SK-N-SH (cell line): ENCODE results near the gene CELF2. TPM values are rescaled to one million over a fixed set of nuclear protein-coding genes. Genes with fewer than 3 reads are reported as not detected.

Source experiments
- CTCF ChIA-PET: fragments of 300-600, 350-600 bp; formaldehyde crosslinking; extraction: SDS; loops from one replicate; lab custom pipeline; 2021; lab: Yijun Ruan, JAX
- POLR2A ChIA-PET: fragments of 350-600 bp; sonication (Branson Sonifier 250); formaldehyde crosslinking; extraction: SDS; loops from one replicate; lab custom pipeline; 2020; ENCODE audit warnings: antibody characterized with exemption, inconsistent platforms; lab: Yijun Ruan, JAX
- DNase-seq: peaks from one replicate; pipeline ENCODE4 v3.0.0; 2012
- H2AFZ ChIP-seq: fragments of 200-600 bp; sonication (generic); 2 replicates; pipeline ENCODE4 v1.8.1; 2016; ENCODE audit warnings: antibody characterized with exemption, mild to moderate bottlenecking, low read depth
- H3F3A ChIP-seq: fragments of 200-600 bp; sonication (generic); replicated peaks from 2 replicates; pipeline ENCODE3; 2016; ENCODE audit warnings: antibody characterized with exemption, mild to moderate bottlenecking; ENCODE audit not compliant: insufficient read depth
- H3K27ac ChIP-seq, 2 experiments: fragments of 200-500 bp in 1 of 2; fragments of 200-600 bp in 1 of 2; sonication (Bioruptor generic) in 1 of 2; sonication (generic), shearing (Covaris generic) in 1 of 2; 2 replicates each; pipeline versions ENCODE4 v1.5.1 to v1.6.1; 2014 to 2016; ENCODE audit warnings: low read depth in 2 of 2, inconsistent platforms in 1 of 2, low read length in 1 of 2, mild to moderate bottlenecking in 1 of 2, mixed read lengths in 1 of 2
- H3K27me3 ChIP-seq: fragments of 200-600 bp; sonication (generic), shearing (Covaris generic); 2 replicates; pipeline ENCODE4 v1.6.1; 2016; ENCODE audit warnings: mixed run types; ENCODE audit not compliant: insufficient read depth
- H3K36me3 ChIP-seq, 2 experiments: fragments of 200-500 bp in 1 of 2; fragments of 200-600 bp in 1 of 2; sonication (Bioruptor generic) in 1 of 2; sonication (generic) in 1 of 2; replicated peaks in 1 of 2; 2 replicates each; pipeline versions ENCODE3 to v1.5.1; 2014 to 2016; ENCODE audit warnings: low read length in 1 of 2, mild to moderate bottlenecking in 1 of 2; ENCODE audit not compliant: insufficient read depth in 2 of 2, control insufficient read depth in 1 of 2
- H3K4me1 ChIP-seq, 2 experiments: fragments of 200-500 bp in 1 of 2; fragments of 200-600 bp in 1 of 2; sonication (Bioruptor generic) in 1 of 2; sonication (generic), shearing (Covaris generic) in 1 of 2; 2 replicates each; pipeline versions ENCODE4 v1.5.1 to v1.6.1; 2014 to 2016; ENCODE audit warnings: low read depth in 1 of 2, low read length in 1 of 2, mixed run types in 1 of 2; ENCODE audit not compliant: insufficient read depth in 2 of 2, control insufficient read depth in 1 of 2
- H3K4me2 ChIP-seq: fragments of 200-600 bp; sonication (generic), shearing (Covaris generic); 2 replicates; pipeline ENCODE4 v1.6.1; 2017; ENCODE audit warnings: mixed run types
- H3K4me3 ChIP-seq, 2 experiments: fragments of 200-500 bp in 1 of 2; fragments of 200-600 bp in 1 of 2; sonication (Bioruptor generic) in 1 of 2; sonication (generic), shearing (Covaris generic) in 1 of 2; 2 replicates each; pipeline versions ENCODE4 v1.5.1 to v1.8.1; 2014 to 2016; ENCODE audit warnings: low read depth in 2 of 2, inconsistent platforms in 1 of 2, low read length in 1 of 2, mild to moderate bottlenecking in 1 of 2, mixed read lengths in 1 of 2, moderate library complexity in 1 of 2
- H3K79me2 ChIP-seq: fragments of 200-600 bp; sonication (generic); 2 replicates; pipeline ENCODE4 v1.8.1; 2017; ENCODE audit warnings: mild to moderate bottlenecking; ENCODE audit not compliant: insufficient read depth
- H3K9ac ChIP-seq: fragments of 200-600 bp; sonication (generic); 2 replicates; pipeline ENCODE4 v1.6.1; 2017; ENCODE audit warnings: mixed run types
- H3K9me2 ChIP-seq: fragments of 200-600 bp; sonication (generic); 2 replicates; pipeline ENCODE4 v1.6.1; 2017; ENCODE audit warnings: mixed run types
- H3K9me3 ChIP-seq: fragments of 200-600 bp; sonication (generic); 2 replicates; pipeline ENCODE4 v1.6.1; 2017; ENCODE audit warnings: mixed run types, mild to moderate bottlenecking, moderate library complexity
- H4K20me1 ChIP-seq: fragments of 200-600 bp; sonication (generic); 2 replicates; pipeline ENCODE4 v1.6.1; 2017; ENCODE audit warnings: mild to moderate bottlenecking, mixed run types; ENCODE audit not compliant: insufficient read depth
- FOSL2 ChIP-seq: IDR thresholded peaks from 2 replicates; pipeline ENCODE4 v1.4.0; 2012; ENCODE audit warnings: low read depth, mild to moderate bottlenecking, moderate library complexity, borderline replicate concordance
- FOXJ3 ChIP-seq: sonication (generic); formaldehyde crosslinking; IDR thresholded peaks from 2 replicates; pipeline ENCODE4 v1.5.1; 2020; ENCODE audit warnings: mild to moderate bottlenecking, missing genetic modification reagents
- IRF3 ChIP-seq: fragments of 150-350 bp; IDR thresholded peaks from 2 replicates; pipeline ENCODE4 v1.6.1; 2016; ENCODE audit warnings: mild to moderate bottlenecking, low read depth, low read length
- MEF2A ChIP-seq: IDR thresholded peaks from 2 replicates; pipeline ENCODE4 v1.4.0; 2012; ENCODE audit warnings: low read depth, borderline replicate concordance
- MXI1 ChIP-seq: IDR thresholded peaks from 2 replicates; pipeline ENCODE4 v1.6.1; 2012; ENCODE audit warnings: mild to moderate bottlenecking, low read depth, low read length, improper control_type of control experiment
- PBX3 ChIP-seq: IDR thresholded peaks from 2 replicates; pipeline ENCODE4; 2012
- RAD21 ChIP-seq: IDR thresholded peaks from 2 replicates; pipeline ENCODE4 v1.6.1; 2012; ENCODE audit warnings: mild to moderate bottlenecking, low read length
- RFX5 ChIP-seq: IDR thresholded peaks from 2 replicates; pipeline ENCODE4 v1.6.1; 2012; ENCODE audit warnings: mild to moderate bottlenecking, improper control_type of control experiment, low read length
- RXRA ChIP-seq: IDR thresholded peaks from 2 replicates; pipeline ENCODE4 v1.4.0; 2012; ENCODE audit warnings: low read depth, mild to moderate bottlenecking, borderline replicate concordance
- TCF12 ChIP-seq: IDR thresholded peaks from 2 replicates; pipeline ENCODE4 v1.4.0; 2012
- WGBS: methylation state at CpG from one replicate; pipeline ENCODE4 v1.1.6; 2017; ENCODE audit warnings: low lambda C conversion rate; 5-methylcytosine and 5-hydroxymethylcytosine counted together
- polyA plus RNA-seq, 3 experiments: library from polyadenylated mRNA; depleted of rRNA; stranded (reverse); fragments of >200 nt; gene quantifications; 2 replicates each; pipeline ENCODE4 v1.2.3, GENCODE V29; 2012
- TF ChIP-seq, protein P1 (sequence below): IDR thresholded peaks from 2 replicates; pipeline ENCODE4 v1.6.1; 2012; ENCODE audit warnings: mild to moderate bottlenecking, low read depth, low read length, moderate library complexity

Gene CELF2
- polyA plus RNA-seq, 1 of the 3 experiments (the other 2 are of a cell fraction) = 0.03 TPM

GRCh38 chr10:11004144-11005077, 13.3 kb upstream of the CELF2 start:
- Histone ChIP-seq H3K9ac (no peak overlapping the region), H3K27me3 (no peaks in the 10 kb centered on the region), H3K9me2 (no peaks in the 10 kb centered on the region), H3K4me2 (no peak overlapping the region), H3K9me3 (no peaks in the 10 kb centered on the region), H3K79me2 (no peaks in the 10 kb centered on the region), H3K4me3 (no peak overlapping the region)
- 50% methylated on average over 15 of the region's 15 CpGs for WGBS
- no peak for TF ChIP-seq RFX5
- TF ChIP-seq TCF12 = no peak
- TF ChIP-seq, protein P1, sequence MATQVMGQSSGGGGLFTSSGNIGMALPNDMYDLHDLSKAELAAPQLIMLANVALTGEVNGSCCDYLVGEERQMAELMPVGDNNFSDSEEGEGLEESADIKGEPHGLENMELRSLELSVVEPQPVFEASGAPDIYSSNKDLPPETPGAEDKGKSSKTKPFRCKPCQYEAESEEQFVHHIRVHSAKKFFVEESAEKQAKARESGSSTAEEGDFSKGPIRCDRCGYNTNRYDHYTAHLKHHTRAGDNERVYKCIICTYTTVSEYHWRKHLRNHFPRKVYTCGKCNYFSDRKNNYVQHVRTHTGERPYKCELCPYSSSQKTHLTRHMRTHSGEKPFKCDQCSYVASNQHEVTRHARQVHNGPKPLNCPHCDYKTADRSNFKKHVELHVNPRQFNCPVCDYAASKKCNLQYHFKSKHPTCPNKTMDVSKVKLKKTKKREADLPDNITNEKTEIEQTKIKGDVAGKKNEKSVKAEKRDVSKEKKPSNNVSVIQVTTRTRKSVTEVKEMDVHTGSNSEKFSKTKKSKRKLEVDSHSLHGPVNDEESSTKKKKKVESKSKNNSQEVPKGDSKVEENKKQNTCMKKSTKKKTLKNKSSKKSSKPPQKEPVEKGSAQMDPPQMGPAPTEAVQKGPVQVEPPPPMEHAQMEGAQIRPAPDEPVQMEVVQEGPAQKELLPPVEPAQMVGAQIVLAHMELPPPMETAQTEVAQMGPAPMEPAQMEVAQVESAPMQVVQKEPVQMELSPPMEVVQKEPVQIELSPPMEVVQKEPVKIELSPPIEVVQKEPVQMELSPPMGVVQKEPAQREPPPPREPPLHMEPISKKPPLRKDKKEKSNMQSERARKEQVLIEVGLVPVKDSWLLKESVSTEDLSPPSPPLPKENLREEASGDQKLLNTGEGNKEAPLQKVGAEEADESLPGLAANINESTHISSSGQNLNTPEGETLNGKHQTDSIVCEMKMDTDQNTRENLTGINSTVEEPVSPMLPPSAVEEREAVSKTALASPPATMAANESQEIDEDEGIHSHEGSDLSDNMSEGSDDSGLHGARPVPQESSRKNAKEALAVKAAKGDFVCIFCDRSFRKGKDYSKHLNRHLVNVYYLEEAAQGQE = no peak
- no peak for TF ChIP-seq PBX3
- no peak for TF ChIP-seq MEF2A
- TF ChIP-seq RAD21 = no peak
- TF ChIP-seq IRF3 = no peak
- no peak for TF ChIP-seq RXRA
- TF ChIP-seq FOXJ3 (CRISPR knock-in tag) = no peak
- no peak for TF ChIP-seq FOSL2
- no peak for TF ChIP-seq MXI1
- TF ChIP-seq, all 33 proteins: peak for 0
- H3K4me1 ChIP-seq = no peaks in the 10 kb centered on the region
- no peak for DNase-seq
- no peak overlapping the region for H3K27ac ChIP-seq
- no peak overlapping the region for H2AFZ ChIP-seq
- POLR2A ChIA-PET = no interaction called here
- H3K36me3 ChIP-seq = no peaks in the 10 kb centered on the region
- CTCF ChIA-PET = interaction anchor here (1.3 kb wide), 1 partner anchor 266 kb away, joined by 3 read pairs; no protein-coding TSS in a partner anchor
- no peaks in the 10 kb centered on the region for H3F3A ChIP-seq
- H4K20me1 ChIP-seq = no peaks in the 10 kb centered on the region
